HepG2 (cell line): ENCODE data around the gene HSPA1L. TPM values are rescaled to one million over a fixed set of nuclear protein-coding genes. Genes with fewer than 3 reads are reported as not detected.

Experiments
- FIP1L1 ChIP-seq: fragments of 200-400 bp; formaldehyde crosslinking; IDR thresholded peaks from 2 replicates; pipeline ENCODE4 v1.6.1; 2018; ENCODE audit warnings: low read depth, mild to moderate bottlenecking, low read length, moderate library complexity, borderline replicate concordance; ENCODE audit not compliant: insufficient read depth
- KLF11 ChIP-seq: IDR thresholded peaks from 2 replicates; pipeline ENCODE4 v1.6.1; 2016; ENCODE audit warnings: missing compliant biosample characterization
- NFE2 ChIP-seq: sonication (generic); formaldehyde crosslinking; IDR thresholded peaks from 2 replicates; pipeline ENCODE4 v1.4.0; 2020; ENCODE audit warnings: missing genetic modification reagents
- PHF21A ChIP-seq: sonication (generic); formaldehyde crosslinking; IDR thresholded peaks from 2 replicates; pipeline ENCODE4 v1.5.0; 2020; ENCODE audit warnings: mild to moderate bottlenecking, missing genetic modification reagents
- PLSCR1 ChIP-seq: sonication (generic); formaldehyde crosslinking; IDR thresholded peaks from 2 replicates; pipeline ENCODE4 v1.5.0; 2020; ENCODE audit warnings: missing genetic modification reagents, mild to moderate bottlenecking, borderline replicate concordance
- PRDM10 ChIP-seq: sonication (generic); formaldehyde crosslinking; IDR thresholded peaks from 2 replicates; pipeline ENCODE4 v1.4.0; 2020; ENCODE audit warnings: low read depth, missing genetic modification reagents
- RXRB ChIP-seq: IDR thresholded peaks from 2 replicates; pipeline ENCODE4 v1.6.1; 2016; ENCODE audit warnings: borderline replicate concordance, missing genetic modification reagents, missing compliant biosample characterization
- SRF ChIP-seq: IDR thresholded peaks from 2 replicates; pipeline ENCODE4 v1.6.1; 2011; ENCODE audit warnings: mild to moderate bottlenecking, low read depth, low read length, moderate library complexity
- ZNF24 ChIP-seq: fragments of 450-650 bp; IDR thresholded peaks from 2 replicates; pipeline ENCODE4 v1.6.1; 2017; ENCODE audit warnings: antibody characterized with exemption, mild to moderate bottlenecking
- ZNF446 ChIP-seq: sonication (generic); formaldehyde crosslinking; IDR thresholded peaks from 2 replicates; pipeline ENCODE4 v1.5.0; 2020; ENCODE audit warnings: mild to moderate bottlenecking, missing genetic modification reagents
- ZNF512 ChIP-seq: sonication (generic); formaldehyde crosslinking; IDR thresholded peaks from 2 replicates; pipeline ENCODE4 v1.4.0; 2020; ENCODE audit warnings: mild to moderate bottlenecking, missing genetic modification reagents
- ZNF569 ChIP-seq: sonication (generic); formaldehyde crosslinking; IDR thresholded peaks from 2 replicates; pipeline ENCODE4 v1.5.0; 2020; ENCODE audit warnings: mild to moderate bottlenecking, missing genetic modification reagents, moderate library complexity, borderline replicate concordance
- ZNF639 ChIP-seq: conservative IDR thresholded peaks from 2 replicates; pipeline ENCODE4 v1.6.1; 2018; ENCODE audit warnings: missing genetic modification reagents
- ZSCAN5A ChIP-seq: sonication (generic); formaldehyde crosslinking; IDR thresholded peaks from 2 replicates; pipeline ENCODE4 v1.8.0; 2022; ENCODE audit warnings: mild to moderate bottlenecking, missing genetic modification reagents, borderline replicate concordance
- ZXDC ChIP-seq: sonication (generic); formaldehyde crosslinking; IDR thresholded peaks from 2 replicates; pipeline ENCODE4 v1.5.0; 2020; ENCODE audit warnings: mild to moderate bottlenecking, missing genetic modification reagents
- polyA plus RNA-seq, 8 experiments: library from polyadenylated mRNA; depleted of rRNA in 3 of 8; stranded (reverse) in 7 of 8; unstranded in 1 of 8; fragments of >200 nt; fragmentation: Illumina TruSeq in 4 of 8; extraction: Trizol in 4 of 8; gene quantifications; 2 replicates each; pipeline versions ENCODE4 v1.2.1 to v1.2.3, GENCODE V29; 2011 to 2016; ENCODE audit warnings: low read depth in 4 of 8, missing spikeins in 1 of 8, mixed read lengths in 1 of 8; ENCODE audit not compliant: insufficient read depth in 1 of 8
- total RNA-seq, 5 experiments: library from RNA; depleted of rRNA; stranded (reverse); fragments of >200 nt; fragmentation: Illumina TruSeq; extraction: Trizol; gene quantifications; 2 replicates each; pipeline ENCODE4 v1.2.3, GENCODE V29; 2016; ENCODE audit warnings: low read depth in 1 of 5

HSPA1L gene
- total and polyA plus RNA-seq, 2 of the 13 experiments (the other 11 are each of a cell fraction or from before 2014, with no cell fraction given), result 0.55 to 1.0 TPM

- TF ChIP-seq PRDM10 (0 out of 2 replicates have a peak, but pooled peaks have one; percentile 32), ZNF446 (peak; percentile 72; the same call in 1 of the 2 replicates), ZNF512 (no peak), FIP1L1 (no peak; the same call in 1 of the 2 replicates), PHF21A (CRISPR knock-in tag) (peak; percentile 89), PLSCR1 (no peak), ZNF569 (CRISPR knock-in tag) (no peak), RXRB (CRISPR knock-in tag) (no peak; the same call in 1 of the 2 replicates), ZXDC (CRISPR knock-in tag) (0 out of 2 replicates have a peak, but pooled peaks have one; percentile 1), ZSCAN5A (CRISPR knock-in tag) (peak; percentile 75; the same call in 1 of the 2 replicates), KLF11 (CRISPR knock-in tag) (0 out of 2 replicates have a peak, but pooled peaks have one; percentile 55), NFE2 (no peak), ZNF639 (CRISPR knock-in tag) (no peak), ZNF24 (peak; percentile 40; the same call in 1 of the 2 replicates), SRF (0 out of 2 replicates have a peak, but pooled peaks have one; percentile 53)
Observed at GRCh38 chr6:31834367-31835250, 19.5 kb upstream of the HSPA1L start (continued).
